ENCODE results near the gene SYT8.

The SYT8 gene

GRCh38 chr11:1825039-1825740 lies 9.6 kb upstream of the SYT8 start:
- no peak for DNase-seq (ENCODE audit: low spot score)
- TF ChIP-seq CTCF (IDR thresholded peaks at IDR 0.05) = no peak
- H3K27ac ChIP-seq = peak overlapping the region; percentile 55 to 97
- H3K4me3 ChIP-seq = no peak overlapping the region

GRCh38 chr11:1825785-1826451 lies 8.9 kb upstream of the SYT8 start:
- Histone ChIP-seq H3K27ac (peak overlapping the region; percentile 55 to 97), H3K4me3 (peak overlapping the region; percentile 41)
- TF ChIP-seq CTCF (IDR thresholded peaks at IDR 0.05) = no peak
- no peak for DNase-seq (ENCODE audit: low spot score)

- peak; percentile 92 for DNase-seq (ENCODE audit: low spot score)
- H3K27ac ChIP-seq = peak overlapping the region; percentile 55 to 97
- H3K4me3 ChIP-seq = peak overlapping the region; percentile 41
- TF ChIP-seq CTCF (IDR thresholded peaks at IDR 0.05) = no peak
Observed at GRCh38 chr11:1826552-1827094, 8.2 kb upstream of the SYT8 start.

- no peak for TF ChIP-seq CTCF (IDR thresholded peaks at IDR 0.05)
- H3K27ac ChIP-seq = peak overlapping the region; percentile 55 to 97
- DNase-seq (ENCODE audit: low spot score) = peak; percentile 92
- H3K4me3 ChIP-seq = peak overlapping the region; percentile 41
Observed at GRCh38 chr11:1827095-1827813, 7.5 kb upstream of the SYT8 start.

GRCh38 chr11:1827931-1828330 lies 6.9 kb upstream of the SYT8 start:
- H3K4me3 ChIP-seq = no peak overlapping the region
- H3K27ac ChIP-seq = peak overlapping the region; percentile 55 to 97
- no peak for DNase-seq (ENCODE audit: low spot score)
- no peak for TF ChIP-seq CTCF (IDR thresholded peaks at IDR 0.05)

GRCh38 chr11:1828542-1828941 lies 6.2 kb upstream of the SYT8 start:
- no peak for DNase-seq (ENCODE audit: low spot score)
- no peak for TF ChIP-seq CTCF (IDR thresholded peaks at IDR 0.05)
- Histone ChIP-seq H3K4me3 (no peak overlapping the region), H3K27ac (peak overlapping the region; percentile 55 to 97)
